Liver (tissue), 9 donors: Measurements from ENCODE around the gene OLA1. TPM values are rescaled to one million over a fixed set of nuclear protein-coding genes. Genes with fewer than 3 reads are reported as not detected.

Experiments
- DNase-seq: peaks from one replicate; pipeline ENCODE4 v3.0.0-alpha.2; 2017; ENCODE audit warnings: low spot score
- H3K27ac ChIP-seq, 2 donors: one replicate each; pipeline ENCODE4 v1.7.0; 2013; ENCODE audit warnings: inconsistent platforms in 2 of 2, low read length in 2 of 2, control low read depth in 1 of 2, low read depth in 1 of 2, mild to moderate bottlenecking in 1 of 2
- H3K27me3 ChIP-seq, 4 donors: one replicate each; pipeline versions ENCODE4 v1.6.1 to v1.7.0; 2013; ENCODE audit warnings: low read length in 3 of 4, inconsistent platforms in 1 of 4, mild to moderate bottlenecking in 1 of 4, moderate library complexity in 1 of 4; ENCODE audit not compliant: control insufficient read depth in 4 of 4, insufficient read depth in 4 of 4
- H3K36me3 ChIP-seq, 4 donors: one replicate each; pipeline versions ENCODE4 v1.6.1 to v1.7.0; 2013; ENCODE audit warnings: low read length in 3 of 4, mild to moderate bottlenecking in 3 of 4, low read depth in 1 of 4, moderate library complexity in 1 of 4; ENCODE audit not compliant: control insufficient read depth in 4 of 4, insufficient read depth in 3 of 4
- H3K4me1 ChIP-seq, 4 donors: one replicate each; pipeline versions ENCODE4 v1.6.1 to v1.7.0; 2013; ENCODE audit warnings: low read length in 3 of 4, mild to moderate bottlenecking in 3 of 4, moderate library complexity in 1 of 4; ENCODE audit not compliant: control insufficient read depth in 4 of 4, insufficient read depth in 4 of 4
- H3K4me3 ChIP-seq, 3 donors: one replicate each; pipeline versions ENCODE4 v1.6.1 to v1.7.0; 2013; ENCODE audit warnings: low read length in 3 of 3, control low read depth in 1 of 3, low read depth in 1 of 3, mild to moderate bottlenecking in 1 of 3
- H3K9ac ChIP-seq, 2 donors: one replicate each; pipeline ENCODE4 v1.7.0; 2013; ENCODE audit warnings: low read length in 2 of 2, mild to moderate bottlenecking in 2 of 2, moderate library complexity in 2 of 2, control low read depth in 1 of 2, low read depth in 1 of 2
- H3K9me3 ChIP-seq, 4 donors: one replicate each; pipeline versions ENCODE4 v1.6.1 to v1.7.0; 2013; ENCODE audit warnings: low read length in 3 of 4; ENCODE audit not compliant: control insufficient read depth in 4 of 4
- CTCF ChIP-seq: fragments of 150-350 bp; IDR thresholded peaks from 2 replicates; pipeline ENCODE4 v1.5.1; 2017; ENCODE audit warnings: improper control_type of control experiment, low read depth, low read length; ENCODE audit not compliant: missing input control
- FOXA1 ChIP-seq: IDR thresholded peaks from 2 replicates; pipeline ENCODE4 v1.6.1; 2016; ENCODE audit warnings: antibody characterized with exemption
- HNF4A ChIP-seq, 2 donors: conservative IDR thresholded peaks; 2 replicates each; pipeline ENCODE4 v1.6.1; 2016; ENCODE audit warnings: antibody characterized with exemption in 2 of 2, mild to moderate bottlenecking in 2 of 2
- HNF4G ChIP-seq: IDR thresholded peaks from 2 replicates; pipeline ENCODE4 v1.6.1; 2016; ENCODE audit warnings: antibody characterized with exemption
- MAX ChIP-seq: IDR thresholded peaks from 2 replicates; pipeline ENCODE4 v1.6.1; 2016; ENCODE audit warnings: antibody characterized with exemption
- RAD21 ChIP-seq, 2 donors: IDR thresholded peaks; 2 replicates each; pipeline ENCODE4 v1.6.1; 2016; ENCODE audit warnings: antibody characterized with exemption in 2 of 2, mild to moderate bottlenecking in 2 of 2
- REST ChIP-seq: IDR thresholded peaks from 2 replicates; pipeline ENCODE4 v1.6.1; 2016; ENCODE audit warnings: antibody characterized with exemption, mild to moderate bottlenecking
- RXRA ChIP-seq, 2 donors: IDR thresholded peaks; 2 replicates each; pipeline ENCODE4 v1.6.1; 2017 to 2018; ENCODE audit warnings: antibody characterized with exemption in 2 of 2, mild to moderate bottlenecking in 1 of 2
- ZBTB33 ChIP-seq: IDR thresholded peaks from 2 replicates; pipeline ENCODE4 v1.6.1; 2016; ENCODE audit warnings: antibody characterized with exemption
- WGBS: extraction: QIAGEN DNeasy Blood & Tissue Kit; methylation state at CpG from one replicate; pipeline ENCODE4 v1.1.7; 2013; 5-methylcytosine and 5-hydroxymethylcytosine counted together
- polyA plus RNA-seq, 2 donors: library from polyadenylated mRNA; stranded (reverse) in 1 of 2; unstranded in 1 of 2; fragments of 200-250 nt in 1 of 2; fragments of >200 nt in 1 of 2; fragmentation: Nextera tagmentation in 1 of 2; extraction: Ambion mirVana in 1 of 2; gene quantifications; one replicate each; pipeline versions ENCODE4 v1.2.1 to v1.2.3, GENCODE V29; 2013 to 2015
- total RNA-seq, 2 donors: library from RNA; depleted of rRNA; stranded (reverse); fragments of >200 nt; gene quantifications; one replicate each; pipeline ENCODE4 v1.2.3, GENCODE V29; 2014
- donor health status: healthy.
- donor health status: healthy.
- donor health status: healthy.
- donor health status: healthy.
- donor health status: healthy.

OLA1 gene
- total and polyA plus RNA-seq, 4 donors, result 23.4 to 38.1 (median 32.3) TPM

- H3K4me1 ChIP-seq, result no peaks in the 10 kb centered on the region
- no peaks in the 10 kb centered on the region for H3K36me3 ChIP-seq
- H3K9me3 ChIP-seq, result no peaks in the 10 kb centered on the region
- no peaks in the 10 kb centered on the region for H3K27me3 ChIP-seq
- WGBS, result 95% methylated on average over 6 of the region's 6 CpGs
- DNase-seq, result no peak
- H3K27ac ChIP-seq, result no peak overlapping the region
- no peak for TF ChIP-seq CTCF
- TF ChIP-seq HNF4G, result no peak
- TF ChIP-seq HNF4A (conservative IDR thresholded peaks at IDR 0.05), result no peak
- TF ChIP-seq FOXA1, result no peak
- no peak for TF ChIP-seq ZBTB33
- no peak for TF ChIP-seq RAD21 (IDR thresholded peaks at IDR 0.05)
- no peak for TF ChIP-seq RXRA (IDR thresholded peaks at IDR 0.05)
- no peak overlapping the region for H3K9ac ChIP-seq
- no peak overlapping the region for H3K4me3 ChIP-seq
These were observed 5.9 kb upstream of the OLA1 start for GRCh38 chr2:174254267-174254666.

- H3K4me1 ChIP-seq, result peaks cover 5 to 20% (median 8%) of the 10 kb centered on the region in 4 donors
- H3K9me3 ChIP-seq, result no peaks in the 10 kb centered on the region
- H3K27me3 ChIP-seq, result no peaks in the 10 kb centered on the region
- DNase-seq, result no peak
- peak; percentile 3 for TF ChIP-seq REST
- TF ChIP-seq CTCF, result no peak
- TF ChIP-seq RXRA (IDR thresholded peaks at IDR 0.05), result no peak
- TF ChIP-seq MAX, result peak; percentile 35
- peak overlapping the region; percentile 33 to 70 (median 63) for H3K4me3 ChIP-seq
- no peaks in the 10 kb centered on the region for H3K36me3 ChIP-seq
- peak overlapping the region; percentile 49 to 79 for H3K27ac ChIP-seq
- peak overlapping the region; percentile 29 to 55 for H3K9ac ChIP-seq
- WGBS, result 61% methylated on average over 16 of the region's 16 CpGs
These were observed 763 bp upstream of the OLA1 start for GRCh38 chr2:174248998-174249592.
